ENCODE data around the gene ACR.

Gene ACR

DNA sequence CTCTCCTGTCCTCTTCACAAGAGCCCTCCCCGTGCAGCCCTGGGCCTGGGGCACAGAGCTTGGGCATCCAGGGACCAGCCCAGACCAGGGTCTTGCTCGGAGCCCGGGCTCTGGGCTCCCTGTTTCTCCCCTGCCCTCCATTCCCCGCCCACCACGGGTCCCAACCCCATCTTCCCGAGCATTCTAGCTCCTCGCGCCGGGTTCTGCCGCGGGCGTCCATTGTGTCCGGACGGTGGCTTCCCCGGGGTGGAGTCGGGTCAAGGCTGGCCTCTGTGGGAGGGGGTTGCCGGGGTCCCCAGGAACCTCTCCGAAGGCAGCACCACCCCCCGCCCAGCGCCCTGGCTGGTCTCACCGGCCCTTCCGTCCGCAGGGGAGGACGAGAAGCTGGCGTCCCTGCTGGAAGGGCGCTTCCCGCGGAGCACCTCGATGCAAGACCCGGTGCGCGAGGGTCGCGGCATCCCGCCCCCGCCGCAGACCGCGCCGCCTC, 18.1 kb upstream of the ACR start:
- H3K4me3 ChIP-seq (ENCODE audit: low read depth, low read length): no peak overlapping the region
- TF ChIP-seq, protein P1, sequence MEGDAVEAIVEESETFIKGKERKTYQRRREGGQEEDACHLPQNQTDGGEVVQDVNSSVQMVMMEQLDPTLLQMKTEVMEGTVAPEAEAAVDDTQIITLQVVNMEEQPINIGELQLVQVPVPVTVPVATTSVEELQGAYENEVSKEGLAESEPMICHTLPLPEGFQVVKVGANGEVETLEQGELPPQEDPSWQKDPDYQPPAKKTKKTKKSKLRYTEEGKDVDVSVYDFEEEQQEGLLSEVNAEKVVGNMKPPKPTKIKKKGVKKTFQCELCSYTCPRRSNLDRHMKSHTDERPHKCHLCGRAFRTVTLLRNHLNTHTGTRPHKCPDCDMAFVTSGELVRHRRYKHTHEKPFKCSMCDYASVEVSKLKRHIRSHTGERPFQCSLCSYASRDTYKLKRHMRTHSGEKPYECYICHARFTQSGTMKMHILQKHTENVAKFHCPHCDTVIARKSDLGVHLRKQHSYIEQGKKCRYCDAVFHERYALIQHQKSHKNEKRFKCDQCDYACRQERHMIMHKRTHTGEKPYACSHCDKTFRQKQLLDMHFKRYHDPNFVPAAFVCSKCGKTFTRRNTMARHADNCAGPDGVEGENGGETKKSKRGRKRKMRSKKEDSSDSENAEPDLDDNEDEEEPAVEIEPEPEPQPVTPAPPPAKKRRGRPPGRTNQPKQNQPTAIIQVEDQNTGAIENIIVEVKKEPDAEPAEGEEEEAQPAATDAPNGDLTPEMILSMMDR (IDR thresholded peaks at IDR 0.05; ENCODE audit: low read depth, low read length): no peak

GRCh38 chr22:50720301-50721256, 17.4 kb upstream of the ACR start:
- H3K4me3 ChIP-seq (ENCODE audit: low read depth, low read length): no peak overlapping the region
- TF ChIP-seq, protein P1 (IDR thresholded peaks at IDR 0.05; ENCODE audit: low read depth, low read length): no peak

DNA sequence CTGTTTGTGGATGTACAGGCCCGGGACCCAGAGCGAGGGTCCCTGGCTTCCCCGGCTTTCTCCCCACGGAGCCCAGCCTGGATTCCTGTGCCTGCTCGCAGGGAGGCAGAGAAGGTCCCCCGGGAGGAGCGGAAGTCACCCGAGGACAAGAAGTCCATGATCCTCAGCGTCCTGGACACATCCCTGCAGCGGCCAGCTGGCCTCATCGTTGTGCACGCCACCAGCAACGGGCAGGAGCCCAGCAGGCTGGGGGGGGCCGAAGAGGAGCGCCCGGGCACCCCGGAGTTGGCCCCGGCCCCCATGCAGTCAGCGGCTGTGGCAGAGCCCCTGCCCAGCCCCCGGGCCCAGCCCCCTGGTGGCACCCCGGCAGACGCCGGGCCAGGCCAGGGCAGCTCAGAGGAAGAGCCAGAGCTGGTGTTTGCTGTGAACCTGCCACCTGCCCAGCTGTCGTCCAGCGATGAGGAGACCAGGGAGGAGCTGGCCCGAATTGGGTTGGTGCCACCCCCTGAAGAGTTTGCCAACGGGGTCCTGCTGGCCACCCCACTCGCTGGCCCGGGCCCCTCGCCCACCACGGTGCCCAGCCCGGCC, 16.7 kb upstream of the ACR start:
- TF ChIP-seq, protein P1 (IDR thresholded peaks at IDR 0.05; ENCODE audit: low read depth, low read length): no peak
- H3K4me3 ChIP-seq (ENCODE audit: low read depth, low read length): no peak overlapping the region

DNA sequence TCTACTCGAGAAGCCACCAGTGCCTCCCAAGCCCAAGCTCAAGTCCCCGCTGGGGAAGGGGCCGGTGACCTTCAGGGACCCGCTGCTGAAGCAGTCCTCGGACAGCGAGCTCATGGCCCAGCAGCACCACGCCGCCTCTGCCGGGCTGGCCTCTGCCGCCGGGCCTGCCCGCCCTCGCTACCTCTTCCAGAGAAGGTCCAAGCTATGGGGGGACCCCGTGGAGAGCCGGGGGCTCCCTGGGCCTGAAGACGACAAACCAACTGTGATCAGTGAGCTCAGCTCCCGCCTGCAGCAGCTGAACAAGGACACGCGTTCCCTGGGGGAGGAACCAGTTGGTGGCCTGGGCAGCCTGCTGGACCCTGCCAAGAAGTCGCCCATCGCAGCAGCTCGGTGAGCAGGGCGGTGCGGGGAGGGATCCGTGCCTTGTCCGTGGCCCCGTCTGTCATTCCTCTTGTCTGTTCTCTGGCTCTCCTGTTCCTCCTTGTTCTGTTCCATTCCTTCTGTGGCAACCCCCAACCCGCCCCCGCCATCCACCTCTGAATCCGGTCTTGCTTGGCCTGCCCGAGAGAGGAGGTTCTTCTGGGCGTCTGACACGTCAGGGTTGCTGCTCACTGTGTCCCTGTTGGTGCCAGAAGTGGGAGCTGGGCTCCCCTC, 15.8 kb upstream of the ACR start:
- TF ChIP-seq, protein P1 (IDR thresholded peaks at IDR 0.05; ENCODE audit: low read depth, low read length): no peak
- no peak overlapping the region for H3K4me3 ChIP-seq (ENCODE audit: low read depth, low read length)

GRCh38 chr22:50722716-50723428, 15.1 kb upstream of the ACR start:
- H3K4me3 ChIP-seq (ENCODE audit: low read depth, low read length): no peak overlapping the region
- TF ChIP-seq, protein P1 (IDR thresholded peaks at IDR 0.05; ENCODE audit: low read depth, low read length): no peak

DNA sequence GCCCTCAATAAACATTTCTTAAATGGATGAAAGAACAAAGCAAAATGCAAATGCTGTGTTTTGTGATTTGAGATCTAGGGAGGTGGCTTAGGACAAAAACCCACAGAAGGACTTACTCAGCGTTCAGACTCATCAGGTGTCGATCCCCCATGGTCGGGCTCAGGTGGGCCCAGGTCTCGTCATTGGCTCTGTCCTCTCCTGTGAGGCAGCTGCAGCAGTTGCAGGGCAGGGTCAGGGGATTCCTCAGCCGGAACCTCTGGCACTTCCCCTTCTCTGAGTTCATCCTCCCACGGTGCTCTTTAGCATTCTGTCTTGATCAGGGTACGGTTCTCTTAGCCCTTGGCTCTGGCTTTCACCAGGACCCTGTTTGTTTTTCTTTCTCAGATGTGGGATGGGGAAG, 14.0 kb upstream of the ACR start:
- TF ChIP-seq, protein P1 (IDR thresholded peaks at IDR 0.05; ENCODE audit: low read depth, low read length): no peak

More for the DNA sequence above, 14.0 kb upstream of the ACR start:
- no peak overlapping the region for H3K4me3 ChIP-seq (ENCODE audit: low read depth, low read length)
